Measurements from ENCODE around the gene E2F6. TPM values are rescaled to one million over a fixed set of nuclear protein-coding genes. Genes with fewer than 3 reads are reported as not detected.

Gene E2F6
- total and polyA plus RNA-seq, 2 of the 13 experiments (the other 11 are each of a cell fraction or from before 2014, with no cell fraction given): 27.3 to 36.0 TPM

DNA sequence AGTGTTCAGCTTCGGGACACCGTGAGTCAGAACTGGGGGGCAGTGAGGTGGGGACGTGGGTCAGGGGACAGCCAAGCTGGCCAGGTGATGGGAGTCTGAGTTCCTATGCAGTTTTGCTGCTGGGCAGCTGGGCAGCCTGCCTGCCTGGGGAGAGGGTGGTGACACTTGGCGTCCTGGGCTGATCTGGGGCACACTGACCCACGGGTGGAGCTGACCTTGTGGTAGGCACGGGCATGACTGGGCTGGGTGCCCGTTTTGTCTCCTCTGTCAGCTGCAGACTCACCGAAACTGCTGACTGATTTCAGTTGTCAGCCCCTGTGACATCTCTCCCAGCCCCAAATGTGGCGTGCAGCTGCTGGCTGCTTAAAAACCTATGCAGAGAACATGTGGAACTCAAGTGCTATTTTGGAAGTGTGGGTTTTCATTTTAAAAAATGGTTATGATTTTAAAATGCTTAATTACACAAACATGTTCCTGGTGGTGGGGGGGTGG, 32.6 kb upstream of the E2F6 start (continued):
- TF ChIP-seq ZNF747 (CRISPR knock-in tag; IDR thresholded peaks at IDR 0.05; ENCODE audit: borderline replicate concordance) (no peak), NKX3-1 (CRISPR knock-in tag; IDR thresholded peaks at IDR 0.05) (no peak), ZNF225 (CRISPR knock-in tag; IDR thresholded peaks at IDR 0.05) (peak; percentile 91; the same call in 1 of the 2 replicates), MAX (IDR thresholded peaks at IDR 0.05) (no peak), SRSF1 (optimal IDR thresholded peaks at IDR 0.05; ENCODE audit: low read depth, low read length) (no peak), RARA (CRISPR knock-in tag; IDR thresholded peaks at IDR 0.05) (peak; percentile 65), NFYC (CRISPR knock-in tag; IDR thresholded peaks at IDR 0.05) (no peak; the same call in 1 of the 2 replicates), ZNF263 (CRISPR knock-in tag; IDR thresholded peaks at IDR 0.05) (no peak; the same call in 1 of the 2 replicates), SNAPC5 (CRISPR knock-in tag; IDR thresholded peaks at IDR 0.05; ENCODE audit: borderline replicate concordance) (no peak), ZNF343 (CRISPR knock-in tag; IDR thresholded peaks at IDR 0.05) (0 out of 2 replicates have a peak, but pooled peaks have one; percentile 54), PAWR (CRISPR knock-in tag; IDR thresholded peaks at IDR 0.05; ENCODE audit: borderline replicate concordance) (0 out of 2 replicates have a peak, but pooled peaks have one; percentile 27), MBD4 (IDR thresholded peaks at IDR 0.05; ENCODE audit: borderline replicate concordance, low read length) (no peak), CBX1 (IDR thresholded peaks at IDR 0.05; ENCODE audit: low read depth) (no peak), REST (IDR thresholded peaks at IDR 0.05; ENCODE audit: borderline replicate concordance in 1 of 2, low read depth in 1 of 2, low read length in 2 of 2) (peak in 1 of 2 experiments; percentile 7; a peak in 1 of 4 replicates), FOXO1 (CRISPR knock-in tag; IDR thresholded peaks at IDR 0.05) (peak; percentile 47; the same call in 1 of the 2 replicates), SIX1 (CRISPR knock-in tag; IDR thresholded peaks at IDR 0.05; ENCODE audit: borderline replicate concordance) (no peak), ETV6 (CRISPR knock-in tag; conservative IDR thresholded peaks at IDR 0.05) (no peak; the same call in 1 of the 2 replicates), NR2F1 (CRISPR knock-in tag; IDR thresholded peaks at IDR 0.05) (no peak), AKAP8 (CRISPR knock-in tag; IDR thresholded peaks at IDR 0.05) (no peak), ZBTB44 (CRISPR knock-in tag; IDR thresholded peaks at IDR 0.05) (no peak), ADNP (CRISPR knock-in tag; IDR thresholded peaks at IDR 0.05) (no peak), NR0B2 (CRISPR knock-in tag; IDR thresholded peaks at IDR 0.05) (no peak; the same call in 1 of the 2 replicates)
- TF ChIP-seq, protein P1, sequence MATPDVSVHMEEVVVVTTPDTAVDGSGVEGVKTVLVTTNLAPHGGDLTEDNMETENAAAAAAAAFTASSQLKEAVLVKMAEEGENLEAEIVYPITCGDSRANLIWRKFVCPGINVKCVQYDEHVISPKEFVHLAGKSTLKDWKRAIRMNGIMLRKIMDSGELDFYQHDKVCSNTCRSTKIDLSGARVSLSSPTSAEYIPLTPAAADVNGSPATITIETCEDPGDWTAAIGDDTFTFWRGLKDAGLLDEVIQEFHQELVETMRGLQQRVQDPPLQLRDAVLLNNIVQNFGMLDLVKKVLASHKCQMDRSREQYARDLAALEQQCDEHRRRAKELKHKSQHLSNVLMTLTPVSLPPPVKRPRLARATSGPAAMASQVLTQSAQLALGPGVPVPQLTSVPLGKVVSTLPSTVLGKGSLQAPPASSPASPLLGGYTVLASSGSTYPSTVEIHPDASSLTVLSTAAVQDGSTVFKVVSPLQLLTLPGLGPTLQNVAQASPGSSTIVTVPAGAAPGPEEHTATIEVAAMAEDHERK (CRISPR knock-in tag; IDR thresholded peaks at IDR 0.05; ENCODE audit: low read depth): no peak

Measured in HepG2 (cell line).